Spinal cord (tissue), 10 donors: ENCODE data around the gene TNFSF15. TPM values are rescaled to one million over a fixed set of nuclear protein-coding genes. Genes with fewer than 3 reads are reported as not detected.

ENCODE experiments used
- DNase-seq, 6 donors: peaks; one replicate each; pipeline versions ENCODE4 v3.0.0 to v3.0.0-alpha.2; 2013 to 2015; ENCODE audit warnings: low spot score in 6 of 6, low read depth in 4 of 6
- H3K27ac ChIP-seq: one replicate; pipeline ENCODE4 v1.5.1; 2013; ENCODE audit warnings: low read depth, low read length, control low read depth
- H3K27me3 ChIP-seq: one replicate; pipeline ENCODE4 v1.6.1; 2013; ENCODE audit warnings: low read length; ENCODE audit not compliant: control insufficient read depth, insufficient read depth
- H3K36me3 ChIP-seq: one replicate; pipeline ENCODE4 v1.6.1; 2013; ENCODE audit warnings: low read length; ENCODE audit not compliant: control insufficient read depth, insufficient read depth
- H3K4me1 ChIP-seq: one replicate; pipeline ENCODE4 v1.6.1; 2013; ENCODE audit warnings: low read length; ENCODE audit not compliant: control insufficient read depth, insufficient read depth
- H3K4me3 ChIP-seq: one replicate; pipeline ENCODE4 v1.5.1; 2013; ENCODE audit warnings: low read depth, low read length, control low read depth
- H3K9me3 ChIP-seq: one replicate; pipeline ENCODE4 v1.6.1; 2013; ENCODE audit warnings: low read length; ENCODE audit not compliant: control insufficient read depth, insufficient read depth
- WGBS: methylation state at CpG from one replicate; pipeline ENCODE4 v1.1.5; 2013; ENCODE audit warnings: missing lambda C conversion rate; ENCODE audit not compliant: insufficient coverage; 5-methylcytosine and 5-hydroxymethylcytosine counted together
- polyA plus RNA-seq, 2 donors: library from polyadenylated mRNA; unstranded; fragments of 120-200 nt; gene quantifications; one replicate each; pipeline ENCODE4 v1.2.1, GENCODE V29; 2013; ENCODE audit not compliant: insufficient read length in 2 of 2
- total RNA-seq, 2 donors: library from RNA; depleted of rRNA in 1 of 2; stranded (reverse); fragments of 120-200 nt in 1 of 2; fragments of >200 nt in 1 of 2; gene quantifications; one replicate each; pipeline versions ENCODE4 v1.2.3 to v1.2.4, GENCODE V29; 2013 to 2014
- donor health status: healthy.

Gene TNFSF15
- total and polyA plus RNA-seq, 4 donors, result 0.49 to 0.77 (median 0.60) TPM

- WGBS, result 95% methylated on average over 3 of the region's 5 CpGs
These were observed 6.3 kb upstream of the TNFSF15 start for GRCh38 chr9:114811966-114812636.

DNA sequence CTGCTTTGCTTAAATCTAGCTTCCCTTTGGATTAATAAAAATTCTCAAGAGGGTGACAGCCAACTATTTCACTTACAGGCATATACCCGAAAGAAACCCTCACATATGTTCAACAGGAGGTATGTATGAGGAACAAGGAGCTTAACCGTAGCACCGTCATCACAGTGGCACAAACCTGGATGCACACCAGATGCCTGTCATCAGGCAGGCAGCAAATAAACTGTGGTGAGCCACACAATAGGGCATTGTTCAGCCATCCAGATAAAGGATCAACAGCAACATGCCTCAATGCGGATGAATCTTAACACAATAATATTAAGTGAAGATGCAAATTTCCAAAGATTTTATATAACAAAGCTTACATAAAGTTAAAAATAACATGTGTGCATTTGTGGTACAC lies 5.5 kb upstream of the TNFSF15 start:
- DNase-seq, result peak in 1 of 6 donors; percentile 15
- no peak overlapping the region for H3K27ac ChIP-seq
- H3K9me3 ChIP-seq, result no peaks in the 10 kb centered on the region
- H3K4me3 ChIP-seq, result no peak overlapping the region
- WGBS, result 40% methylated on average over 1 of the region's 4 CpGs
- no peaks in the 10 kb centered on the region for H3K4me1 ChIP-seq
- no peaks in the 10 kb centered on the region for H3K27me3 ChIP-seq
- no peaks in the 10 kb centered on the region for H3K36me3 ChIP-seq

More at GRCh38 chr9:114811966-114812636, 6.3 kb upstream of the TNFSF15 start:
- Histone ChIP-seq H3K9me3 (no peaks in the 10 kb centered on the region), H3K27me3 (no peaks in the 10 kb centered on the region), H3K27ac (no peak overlapping the region), H3K4me3 (no peak overlapping the region), H3K36me3 (no peaks in the 10 kb centered on the region), H3K4me1 (no peaks in the 10 kb centered on the region)
- DNase-seq, result no peak

DNA sequence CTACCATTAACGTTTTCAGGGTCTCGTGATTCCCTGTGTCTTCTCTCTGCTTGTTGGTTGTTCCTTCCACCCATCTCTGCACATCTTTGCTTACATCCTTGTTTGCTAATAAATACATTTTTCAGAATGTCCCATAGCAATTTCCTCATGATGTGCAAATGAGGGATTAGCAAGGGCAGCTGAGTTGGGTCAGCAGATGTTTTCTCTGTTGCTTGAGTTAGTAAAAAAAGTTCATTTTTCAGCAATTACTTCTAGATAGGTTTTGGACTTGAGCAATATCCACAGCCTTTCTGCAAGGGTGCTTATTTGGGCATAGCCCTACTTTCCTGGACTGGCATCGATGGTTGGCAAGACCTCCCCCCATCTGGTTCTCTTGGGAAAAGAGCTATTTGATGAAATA lies 4.8 kb upstream of the TNFSF15 start:
- H3K9me3 ChIP-seq, result no peaks in the 10 kb centered on the region
- no peaks in the 10 kb centered on the region for H3K36me3 ChIP-seq
- DNase-seq, result no peak
- 90% methylated on average over 2 of the region's 3 CpGs for WGBS
- H3K27me3 ChIP-seq, result no peaks in the 10 kb centered on the region
- H3K27ac ChIP-seq, result no peak overlapping the region
- H3K4me3 ChIP-seq, result no peak overlapping the region
- peaks cover 4% of the 10 kb centered on the region for H3K4me1 ChIP-seq

- no peaks in the 10 kb centered on the region for H3K9me3 ChIP-seq
- no peaks in the 10 kb centered on the region for H3K36me3 ChIP-seq
- no peak overlapping the region for H3K4me3 ChIP-seq
- H3K27ac ChIP-seq, result no peak overlapping the region
- DNase-seq, result no peak
- peaks cover 5% of the 10 kb centered on the region for H3K4me1 ChIP-seq
- H3K27me3 ChIP-seq, result no peaks in the 10 kb centered on the region
- 20% methylated on average over 1 of the region's 2 CpGs for WGBS
These were observed 674 bp upstream of the TNFSF15 start for GRCh38 chr9:114806526-114806900.

- peak in 1 of 6 donors; percentile 20 for DNase-seq
- WGBS, result 93% methylated on average over 5 of the region's 5 CpGs
- Histone ChIP-seq H3K4me3 (no peak overlapping the region), H3K4me1 (peaks cover 7% of the 10 kb centered on the region), H3K27me3 (no peaks in the 10 kb centered on the region), H3K36me3 (no peaks in the 10 kb centered on the region), H3K27ac (no peak overlapping the region), H3K9me3 (no peaks in the 10 kb centered on the region)
These were observed 1.3 kb downstream of the TNFSF15 start for GRCh38 chr9:114804505-114804904.

- H3K36me3 ChIP-seq, result no peaks in the 10 kb centered on the region
- WGBS, result 58% methylated on average over 1 of the region's 1 CpG
- H3K9me3 ChIP-seq, result no peaks in the 10 kb centered on the region
- H3K4me1 ChIP-seq, result peaks cover 9% of the 10 kb centered on the region
- DNase-seq, result no peak
- H3K27me3 ChIP-seq, result no peaks in the 10 kb centered on the region
- no peak overlapping the region for H3K4me3 ChIP-seq
- no peak overlapping the region for H3K27ac ChIP-seq
These were observed 2.2 kb downstream of the TNFSF15 start for GRCh38 chr9:114803479-114804265.

DNA sequence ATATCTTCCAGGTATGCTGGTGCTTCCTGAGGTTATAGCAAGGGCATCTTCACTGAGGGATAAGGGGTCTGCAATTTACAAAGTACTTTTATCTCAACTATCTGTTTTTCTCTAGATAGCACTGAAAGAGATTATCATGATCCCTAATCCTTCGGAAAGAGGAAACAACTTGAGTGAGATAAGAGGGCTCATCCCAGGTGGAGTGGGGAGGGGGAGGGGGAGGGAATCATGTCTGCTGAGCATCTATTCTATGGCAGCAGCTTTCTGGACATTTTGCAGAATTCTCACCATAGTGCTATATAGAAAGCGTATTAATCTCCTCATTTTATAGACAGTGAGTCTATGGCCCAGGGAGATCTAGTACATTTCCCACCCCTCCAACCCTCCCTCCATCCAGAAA lies 5.9 kb downstream of the TNFSF15 start:
- Histone ChIP-seq H3K4me3 (no peak overlapping the region), H3K4me1 (peaks cover 4% of the 10 kb centered on the region), H3K27ac (no peak overlapping the region), H3K36me3 (no peaks in the 10 kb centered on the region), H3K9me3 (no peaks in the 10 kb centered on the region), H3K27me3 (no peaks in the 10 kb centered on the region)
- WGBS, result 90% methylated on average over 2 of the region's 2 CpGs
- no peak for DNase-seq

GRCh38 chr9:114799441-114799840 lies 6.4 kb downstream of the TNFSF15 start:
- H3K4me3 ChIP-seq, result no peak overlapping the region
- no peaks in the 10 kb centered on the region for H3K27me3 ChIP-seq
- DNase-seq, result peak in 1 of 6 donors; percentile 10
- WGBS, result 60% methylated on average over 3 of the region's 5 CpGs
- H3K4me1 ChIP-seq, result peaks cover 4% of the 10 kb centered on the region
- H3K9me3 ChIP-seq, result no peaks in the 10 kb centered on the region
- no peaks in the 10 kb centered on the region for H3K36me3 ChIP-seq
- no peak overlapping the region for H3K27ac ChIP-seq

DNA sequence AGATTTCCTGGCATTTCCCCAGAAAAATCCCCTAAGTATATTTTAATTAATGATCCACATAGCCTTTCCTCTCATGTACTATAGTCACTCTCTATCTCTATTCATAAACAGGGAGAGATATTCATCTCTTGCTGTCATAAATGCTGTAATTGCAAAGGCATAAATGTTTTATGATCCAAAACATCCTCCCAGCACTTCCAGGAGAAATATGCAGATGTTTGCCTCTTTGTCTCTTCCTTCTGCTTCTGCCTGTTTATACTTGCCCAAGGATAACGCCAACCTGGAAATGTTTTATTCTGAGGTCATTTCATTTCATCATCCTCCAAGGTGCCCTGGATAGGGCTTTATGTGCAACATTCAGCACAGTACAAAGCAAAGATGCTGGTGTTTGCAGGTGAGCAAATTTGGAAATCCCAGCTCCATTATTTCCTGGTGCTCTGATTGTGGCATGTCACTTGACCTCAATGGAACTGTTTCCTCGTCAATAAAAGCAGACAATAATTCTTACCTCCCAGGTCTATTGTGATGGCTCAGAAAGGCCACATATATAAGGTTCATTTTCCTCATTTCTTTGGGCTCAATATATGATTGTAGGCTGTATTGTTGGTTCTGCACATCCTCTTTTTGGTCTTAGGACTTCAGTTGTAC lies 6.9 kb downstream of the TNFSF15 start:
- no peaks in the 10 kb centered on the region for H3K9me3 ChIP-seq
- H3K27ac ChIP-seq, result no peak overlapping the region
- H3K4me3 ChIP-seq, result no peak overlapping the region
- WGBS, result no CpG with 5 or more reads among the region's 2 CpGs
- H3K36me3 ChIP-seq, result no peaks in the 10 kb centered on the region
- H3K4me1 ChIP-seq, result peaks cover 4% of the 10 kb centered on the region
- peak in 3 of 6 donors; percentile 12 to 88 (median 19) for DNase-seq
- H3K27me3 ChIP-seq, result no peaks in the 10 kb centered on the region
